GM10266 (cell line): ENCODE results near the gene LTBR.
"Not testable (repeated sequence)": the region's sequence is repeated elsewhere in the genome, so short reads cannot be mapped to it uniquely, and the experiment has no call there.

ENCODE experiments used
- DNase-seq: peaks from one replicate; pipeline ENCODE4 v3.0.0; 2012; ENCODE audit errors: extremely low spot score
- TF ChIP-seq, protein P1 (sequence below): IDR thresholded peaks from 2 replicates; pipeline ENCODE4 v1.5.1; 2012; ENCODE audit warnings: mild to moderate bottlenecking, low read depth; ENCODE audit not compliant: control insufficient read depth, insufficient read depth; ENCODE audit errors: missing control alignments

Gene LTBR

DNA sequence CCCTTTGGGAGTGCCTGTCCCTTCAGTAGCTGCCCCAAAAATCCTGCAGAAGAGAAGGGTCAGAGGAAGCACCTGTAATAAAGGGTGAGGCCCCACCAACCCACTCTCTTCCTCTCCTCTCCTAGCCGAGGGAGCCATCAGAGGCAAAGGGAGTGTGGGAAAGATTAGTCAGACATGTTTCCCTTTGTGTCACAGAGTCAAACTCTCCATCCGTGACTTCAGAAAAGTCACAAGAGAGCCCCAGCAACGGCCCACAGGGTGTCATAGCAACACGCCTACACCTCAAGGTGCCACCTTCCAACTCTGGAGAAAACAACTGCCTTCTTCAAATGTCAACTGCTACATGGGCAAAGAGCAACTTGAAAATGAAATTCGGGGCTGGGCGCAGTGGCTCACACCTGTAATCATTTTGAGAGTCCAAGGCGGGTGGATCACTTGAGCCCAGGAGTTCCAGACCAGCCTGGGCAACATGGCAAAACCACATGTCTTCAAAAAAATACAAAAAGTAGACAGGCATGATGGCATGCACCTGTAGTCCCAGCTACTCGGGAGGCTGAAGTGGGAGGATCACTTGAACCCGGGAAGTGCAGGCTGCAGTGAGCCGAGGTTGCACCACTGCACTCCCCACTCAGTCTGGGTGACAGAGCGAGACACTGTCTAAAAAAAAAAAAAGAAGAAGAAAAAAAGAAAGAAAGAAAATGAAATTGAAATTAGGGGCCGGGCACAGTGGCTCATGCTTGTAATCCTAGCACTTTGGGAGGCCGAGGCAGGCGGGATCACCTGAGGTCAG is 43.1 kb downstream of the LTBR start:
- TF ChIP-seq, protein P1, sequence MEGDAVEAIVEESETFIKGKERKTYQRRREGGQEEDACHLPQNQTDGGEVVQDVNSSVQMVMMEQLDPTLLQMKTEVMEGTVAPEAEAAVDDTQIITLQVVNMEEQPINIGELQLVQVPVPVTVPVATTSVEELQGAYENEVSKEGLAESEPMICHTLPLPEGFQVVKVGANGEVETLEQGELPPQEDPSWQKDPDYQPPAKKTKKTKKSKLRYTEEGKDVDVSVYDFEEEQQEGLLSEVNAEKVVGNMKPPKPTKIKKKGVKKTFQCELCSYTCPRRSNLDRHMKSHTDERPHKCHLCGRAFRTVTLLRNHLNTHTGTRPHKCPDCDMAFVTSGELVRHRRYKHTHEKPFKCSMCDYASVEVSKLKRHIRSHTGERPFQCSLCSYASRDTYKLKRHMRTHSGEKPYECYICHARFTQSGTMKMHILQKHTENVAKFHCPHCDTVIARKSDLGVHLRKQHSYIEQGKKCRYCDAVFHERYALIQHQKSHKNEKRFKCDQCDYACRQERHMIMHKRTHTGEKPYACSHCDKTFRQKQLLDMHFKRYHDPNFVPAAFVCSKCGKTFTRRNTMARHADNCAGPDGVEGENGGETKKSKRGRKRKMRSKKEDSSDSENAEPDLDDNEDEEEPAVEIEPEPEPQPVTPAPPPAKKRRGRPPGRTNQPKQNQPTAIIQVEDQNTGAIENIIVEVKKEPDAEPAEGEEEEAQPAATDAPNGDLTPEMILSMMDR, result no peak
- peak; percentile 72 for DNase-seq

- DNase-seq, result not testable (repeated sequence)
These were observed 43.8 kb downstream of the LTBR start for GRCh38 chr12:6427796-6428195.

GRCh38 chr12:6428326-6428725 is 44.4 kb downstream of the LTBR start:
- TF ChIP-seq, protein P1, result no peak
- no peak for DNase-seq

DNA sequence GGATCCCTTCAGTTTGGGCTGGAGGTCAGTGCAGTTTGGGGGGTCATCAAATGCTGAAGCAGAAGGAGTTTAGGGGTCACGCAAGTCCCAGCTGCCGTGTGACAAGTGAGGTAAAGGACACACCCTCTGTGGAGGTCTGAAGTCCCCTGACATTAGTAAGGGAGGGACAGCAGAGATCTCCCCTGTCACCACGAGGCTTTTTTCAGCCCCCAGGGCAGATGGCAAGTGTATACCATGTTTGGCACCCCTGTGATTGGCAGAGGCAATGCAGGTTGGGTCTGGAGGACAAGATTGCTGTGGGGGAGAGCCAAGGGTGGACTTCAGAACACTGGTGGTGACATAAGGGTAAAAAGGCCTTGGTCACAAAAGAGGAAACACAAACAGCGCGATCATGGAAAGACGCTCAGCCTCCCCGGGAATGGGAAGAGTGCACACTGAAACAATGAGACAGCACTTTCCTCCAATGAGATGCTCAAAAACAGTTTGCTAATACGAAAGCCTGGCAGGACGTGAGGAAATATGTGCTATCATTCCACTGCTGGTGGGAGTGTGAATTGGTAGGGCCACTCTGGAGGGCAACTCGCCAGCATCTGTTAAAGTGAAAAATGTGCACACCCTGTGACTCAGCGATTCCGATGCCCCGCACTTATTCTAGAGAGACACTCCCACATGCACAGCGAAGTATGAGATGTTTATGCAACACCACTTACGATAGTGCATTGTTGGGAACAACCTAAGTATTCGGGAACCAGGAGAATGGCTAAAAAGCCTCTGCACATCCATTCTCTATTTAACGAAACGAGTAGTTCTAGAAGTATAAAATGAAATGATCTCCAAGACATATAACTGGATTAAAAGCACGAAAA is 46.4 kb downstream of the LTBR start:
- no peak for DNase-seq
- TF ChIP-seq, protein P1, result no peak

DNA sequence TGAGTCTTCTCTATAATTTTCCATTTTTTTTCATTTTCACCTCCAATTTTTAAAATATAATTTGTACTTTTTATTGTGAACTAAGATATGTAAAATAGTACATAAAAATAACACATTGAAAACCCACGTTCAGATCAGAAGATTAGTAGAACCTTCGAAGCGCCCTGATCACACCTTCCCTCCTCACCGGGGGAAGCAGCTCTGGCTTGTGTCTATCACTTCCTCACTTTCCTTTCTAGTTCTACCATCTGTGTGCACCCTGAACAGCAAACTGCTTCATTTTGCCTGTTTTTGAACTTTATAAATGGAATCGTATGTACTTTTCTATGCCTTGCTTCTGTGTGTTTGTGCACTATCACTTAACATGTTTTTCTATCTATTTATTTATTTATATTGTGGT is 49.0 kb downstream of the LTBR start:
- DNase-seq, result no peak
- TF ChIP-seq, protein P1, result no peak

DNA sequence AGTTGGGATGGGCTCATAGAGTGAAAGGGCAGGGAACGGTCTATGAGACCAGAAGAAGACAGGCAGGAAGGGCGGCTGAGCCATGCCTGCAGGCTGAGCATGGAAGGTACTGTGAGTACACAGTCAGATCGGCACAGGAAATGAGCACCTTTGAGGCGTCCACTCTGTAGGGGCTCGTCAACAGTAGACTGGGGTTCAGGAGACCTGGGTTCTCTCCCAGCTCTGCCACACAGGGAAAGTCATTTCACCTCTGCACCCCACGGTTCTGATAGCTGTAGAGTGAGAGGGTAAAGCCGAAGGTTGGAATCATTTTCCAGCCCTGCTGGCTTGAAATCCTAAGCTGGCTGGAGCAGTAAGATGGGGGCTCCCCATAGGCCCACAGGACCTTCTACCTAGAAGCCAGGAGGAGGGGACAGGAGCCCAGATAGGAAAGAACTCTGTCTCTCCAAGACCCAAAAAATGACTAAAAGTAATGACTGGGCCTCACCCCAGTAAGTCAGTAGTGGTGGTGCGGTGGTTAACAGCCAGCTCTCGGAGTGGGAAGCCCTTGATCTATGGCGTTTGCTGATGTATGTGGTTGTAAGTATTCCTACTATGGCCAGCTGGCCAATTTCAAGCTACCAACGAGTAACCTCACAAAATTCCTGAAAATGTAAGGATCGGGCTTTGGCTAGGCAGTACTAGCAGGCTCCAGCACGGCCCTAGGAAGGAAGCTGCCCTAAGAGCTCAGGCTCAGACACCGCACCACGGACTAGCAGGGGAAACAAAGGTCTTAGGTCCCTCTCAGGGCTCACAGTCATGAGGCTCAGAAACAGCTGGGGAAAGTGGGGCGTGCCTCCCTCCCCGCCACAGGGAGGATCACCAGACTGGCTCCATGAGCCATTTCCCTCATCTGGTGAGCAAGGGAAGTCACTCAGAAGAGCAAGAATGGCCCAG is 50.5 kb downstream of the LTBR start:
- TF ChIP-seq, protein P1, result no peak
- no peak for DNase-seq
